ENCODE data around the gene CHD6.

CHD6 gene

DNA sequence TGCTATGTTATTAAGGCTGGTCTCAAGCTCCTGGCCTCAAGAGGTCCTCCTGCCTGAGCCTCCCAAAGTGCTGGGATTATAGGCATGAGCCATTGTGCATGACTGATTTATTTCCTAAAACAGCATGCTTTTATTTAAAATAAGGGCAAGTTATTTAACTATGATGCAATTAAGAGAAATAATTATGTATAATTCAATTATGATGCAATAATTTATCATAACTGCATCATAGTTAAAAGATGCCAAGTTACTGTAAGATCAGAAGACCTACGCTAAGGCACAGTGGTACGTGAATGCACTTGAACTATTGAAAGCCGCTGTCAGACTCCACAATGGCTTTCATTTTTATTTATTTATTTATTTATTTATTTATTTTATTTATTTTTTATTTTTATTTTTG lies 227.3 kb downstream of the CHD6 start:
- no peak for TF ChIP-seq CTCF (conservative IDR thresholded peaks at IDR 0.05; ENCODE audit: low read depth, low read length)
- no peak overlapping the region for H3K4me3 ChIP-seq (ENCODE audit: low read length)
- no peak for DNase-seq (ENCODE audit: low read depth)

GRCh38 chr20:41387444-41387851 lies 230.7 kb downstream of the CHD6 start:
- DNase-seq (ENCODE audit: low read depth), result peak; percentile 67

GRCh38 chr20:41386502-41387427 lies 231.4 kb downstream of the CHD6 start:
- H3K4me3 ChIP-seq (ENCODE audit: low read length), result no peak overlapping the region
- TF ChIP-seq CTCF (conservative IDR thresholded peaks at IDR 0.05; ENCODE audit: low read depth, low read length), result no peak
- no peak for DNase-seq (ENCODE audit: low read depth)

More at GRCh38 chr20:41387444-41387851, 230.7 kb downstream of the CHD6 start:
- no peak overlapping the region for H3K4me3 ChIP-seq (ENCODE audit: low read length)
- peak; percentile 54 for TF ChIP-seq CTCF (conservative IDR thresholded peaks at IDR 0.05; ENCODE audit: low read depth, low read length)

DNA sequence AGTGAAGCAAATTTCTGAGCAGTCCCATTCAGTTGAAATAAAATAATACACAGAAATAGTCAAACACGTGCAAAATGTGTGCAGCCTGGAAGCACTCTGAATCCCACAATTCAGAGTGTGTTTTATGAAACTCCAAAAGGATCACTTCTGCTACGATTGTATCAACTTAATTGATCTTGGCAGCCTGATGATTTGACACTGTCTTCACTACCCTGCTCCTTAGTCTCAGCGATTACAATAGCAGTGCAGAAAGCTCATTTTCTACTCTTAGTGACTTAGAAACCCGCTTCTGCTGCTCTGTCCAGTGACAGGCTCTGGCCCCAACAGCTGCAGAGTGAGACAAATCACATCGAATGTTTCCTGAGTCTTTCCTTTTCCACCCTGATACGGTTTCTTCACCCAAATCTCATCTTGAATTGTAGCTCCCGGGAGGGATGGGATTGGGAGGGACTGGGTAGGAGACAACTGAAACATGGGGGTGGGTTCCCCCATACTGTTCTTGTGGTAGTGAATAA lies 235.3 kb downstream of the CHD6 start:
- TF ChIP-seq CTCF (conservative IDR thresholded peaks at IDR 0.05; ENCODE audit: low read depth, low read length), result no peak
- no peak overlapping the region for H3K4me3 ChIP-seq (ENCODE audit: low read length)
- no peak for DNase-seq (ENCODE audit: low read depth)

DNA sequence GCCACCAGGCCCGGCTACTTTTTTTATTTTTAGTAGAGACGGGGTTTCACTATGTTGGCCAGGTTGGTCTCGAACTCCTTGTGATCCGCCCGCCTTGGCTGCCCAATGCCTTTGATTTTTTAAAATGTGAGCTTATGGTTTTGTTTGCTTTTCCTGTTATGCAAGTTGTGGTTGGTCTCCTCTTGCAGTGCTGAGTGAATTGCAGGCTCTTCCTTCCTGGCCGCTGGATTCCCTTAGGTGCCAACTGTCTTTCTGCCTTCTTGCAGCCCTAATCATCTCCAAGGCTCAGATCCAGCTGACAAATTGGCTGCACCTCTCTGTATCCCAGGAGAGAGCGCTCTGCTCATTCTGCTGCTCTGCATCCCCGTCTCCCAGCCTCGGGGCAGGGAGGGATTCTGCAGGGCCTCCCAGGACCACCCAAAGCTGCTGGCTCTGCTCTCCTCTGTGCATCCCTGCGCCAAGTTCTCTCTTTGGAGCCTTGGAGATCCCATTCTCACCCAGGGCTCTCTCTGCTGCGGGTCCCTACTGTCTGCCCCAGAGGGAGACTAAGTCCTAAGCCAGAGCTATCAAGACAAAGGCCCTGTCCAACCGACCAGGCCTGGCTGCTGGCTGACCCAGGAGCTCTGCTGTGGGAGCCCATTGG lies 237.5 kb downstream of the CHD6 start:
- DNase-seq (ENCODE audit: low read depth), result no peak
- TF ChIP-seq CTCF (conservative IDR thresholded peaks at IDR 0.05; ENCODE audit: low read depth, low read length), result no peak
- H3K4me3 ChIP-seq (ENCODE audit: low read length), result no peak overlapping the region

DNA sequence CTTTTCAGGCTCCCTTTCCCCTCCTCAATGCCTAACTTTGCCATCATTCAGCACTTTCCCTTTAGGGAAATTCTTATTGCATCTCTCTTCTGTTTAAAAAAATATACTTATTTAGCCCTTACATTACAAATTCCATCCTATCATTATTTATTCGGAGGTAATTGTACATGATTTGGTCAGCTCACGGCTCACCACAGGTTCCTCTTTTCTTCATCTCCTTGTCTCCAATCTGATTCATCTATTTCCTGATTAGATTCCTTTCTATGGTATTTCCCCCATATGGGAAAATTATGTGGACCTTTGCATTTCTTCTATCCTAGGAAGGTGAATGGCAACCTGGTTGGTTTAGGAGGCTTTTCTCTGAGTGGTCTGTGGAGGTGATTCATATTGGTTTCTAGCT lies 238.6 kb downstream of the CHD6 start:
- H3K4me3 ChIP-seq (ENCODE audit: low read length), result no peak overlapping the region
- DNase-seq (ENCODE audit: low read depth), result no peak
- no peak for TF ChIP-seq CTCF (conservative IDR thresholded peaks at IDR 0.05; ENCODE audit: low read depth, low read length)
